Sigmoid colon (tissue), 4 donors: ENCODE data around the gene RNF149.

Source experiments
- CTCF ChIP-seq, 4 experiments: fragments of 450-650 bp in 3 of 4; fragments of 200-600 bp in 1 of 4; IDR thresholded peaks; one replicate each; pipeline ENCODE4 v1.5.1; 2016 to 2019; ENCODE audit warnings: antibody characterized with exemption in 4 of 4, mild to moderate bottlenecking in 3 of 4, moderate library complexity in 2 of 4
- EP300 ChIP-seq, 4 donors: sonication (generic); formaldehyde crosslinking; IDR thresholded peaks; one replicate each; pipeline ENCODE4 v1.6.1; 2017; ENCODE audit warnings: antibody characterized with exemption in 4 of 4
- POLR2A ChIP-seq, 2 donors: fragments of 450-650 bp; IDR thresholded peaks; one replicate each; pipeline ENCODE4 v1.6.1; 2016; ENCODE audit warnings: antibody characterized with exemption in 2 of 2, mild to moderate bottlenecking in 2 of 2, moderate library complexity in 2 of 2

DNA sequence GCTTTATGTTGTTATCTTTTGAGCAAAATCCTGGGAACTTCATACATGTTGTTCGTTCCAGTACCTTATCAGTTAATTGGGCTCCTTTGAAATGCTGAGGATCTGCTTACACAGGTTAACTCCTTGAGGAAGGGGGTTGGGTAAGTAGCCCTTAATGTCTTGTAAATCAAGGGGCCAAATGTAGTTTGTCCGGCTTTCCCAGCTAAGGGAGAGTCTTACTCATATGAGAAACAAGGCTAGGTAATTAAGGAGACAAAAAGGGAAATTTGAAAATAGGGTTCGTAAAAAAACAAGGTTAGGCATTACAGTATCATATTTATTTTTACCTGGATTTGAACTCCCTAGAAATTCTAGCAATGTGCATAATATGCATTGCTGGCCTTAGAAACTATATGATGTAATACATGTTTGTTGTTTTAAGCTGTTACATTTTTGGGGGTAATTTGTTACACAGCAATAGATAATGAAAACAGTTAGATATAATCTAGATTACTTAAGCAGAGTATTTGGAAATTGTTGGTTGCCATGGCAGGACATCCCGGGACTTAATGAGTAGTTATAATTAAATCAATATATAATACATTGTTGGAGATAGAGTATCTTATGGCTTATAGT, 30.9 kb upstream of the RNF149 start:
- TF ChIP-seq CTCF (IDR thresholded peaks at IDR 0.05) (no peak), POLR2A (IDR thresholded peaks at IDR 0.05) (no peak), EP300 (IDR thresholded peaks at IDR 0.05) (no peak)
